ENCODE results near the gene EFHC1. TPM values are rescaled to one million over a fixed set of nuclear protein-coding genes. Genes with fewer than 3 reads are reported as not detected.

EFHC1 gene
- total and polyA plus RNA-seq, 2 of the 13 experiments (the other 11 are each of a cell fraction or from before 2014, with no cell fraction given), result 23.4 to 29.5 TPM

DNA sequence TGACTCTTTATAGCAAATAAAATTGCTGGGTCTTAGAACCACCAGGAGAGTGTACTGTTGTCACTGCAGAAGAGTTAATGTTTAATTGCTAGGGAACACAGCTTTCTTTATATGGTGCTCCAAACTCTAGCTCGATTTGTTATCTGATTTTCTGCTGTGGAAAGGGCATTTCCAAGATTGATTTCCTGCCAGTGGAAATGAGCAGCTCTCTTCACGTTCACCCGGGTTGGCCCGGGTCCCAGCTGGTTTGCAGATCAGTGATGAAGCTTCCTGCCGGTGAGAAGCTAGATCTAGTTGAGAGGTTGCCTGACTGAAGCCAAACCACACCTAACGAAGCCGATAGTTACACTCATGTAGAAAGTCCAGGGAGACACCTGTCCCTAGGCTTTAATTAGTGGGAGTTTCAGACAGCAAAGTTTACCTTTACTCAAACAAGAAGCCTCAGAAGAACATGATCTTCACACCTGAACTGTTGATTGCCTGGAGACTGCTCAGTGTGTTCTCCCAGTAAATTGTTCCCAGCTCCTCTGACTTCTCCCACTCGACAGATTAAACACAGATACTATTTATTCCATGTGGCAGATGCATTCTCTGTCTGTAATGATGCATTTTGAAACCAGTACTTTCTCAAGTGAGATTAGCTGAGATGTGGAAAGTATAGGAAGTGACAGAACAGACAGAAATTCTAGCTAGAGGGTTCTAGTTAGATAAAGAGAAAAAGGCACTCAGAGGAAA, 30.3 kb upstream of the EFHC1 start (continued):
- TF ChIP-seq BORCS8-MEF2B (CRISPR knock-in tag; IDR thresholded peaks at IDR 0.05) (0 out of 2 replicates have a peak, but pooled peaks have one; percentile 54), ONECUT2 (CRISPR knock-in tag; IDR thresholded peaks at IDR 0.05) (peak; percentile 91), ZIK1 (CRISPR knock-in tag; IDR thresholded peaks at IDR 0.05; ENCODE audit: borderline replicate concordance, low read depth) (0 out of 2 replicates have a peak, but pooled peaks have one; percentile 77), SOX13 (IDR thresholded peaks at IDR 0.05) (no peak), SOX13 (CRISPR knock-in tag; conservative IDR thresholded peaks at IDR 0.05 in 1 of 2, IDR thresholded peaks at IDR 0.05 in 1 of 2) (peak in 1 of 2 experiments; percentile 56; a peak in 1 of 4 replicates), ZNF816 (CRISPR knock-in tag; IDR thresholded peaks at IDR 0.05; ENCODE audit: borderline replicate concordance) (no peak), ZNF264 (CRISPR knock-in tag; IDR thresholded peaks at IDR 0.05) (no peak; the same call in 1 of the 2 replicates), MEIS1 (CRISPR knock-in tag; IDR thresholded peaks at IDR 0.05; ENCODE audit: borderline replicate concordance) (peak; percentile 66; the same call in 1 of the 2 replicates), ZNF597 (CRISPR knock-in tag; IDR thresholded peaks at IDR 0.05) (no peak), ZBTB21 (CRISPR knock-in tag; IDR thresholded peaks at IDR 0.05) (no peak), NPAS2 (CRISPR knock-in tag; IDR thresholded peaks at IDR 0.05; ENCODE audit: borderline replicate concordance) (no peak), TBX3 (IDR thresholded peaks at IDR 0.05; ENCODE audit: borderline replicate concordance) (0 out of 2 replicates have a peak, but pooled peaks have one; percentile 19), SP2 (CRISPR knock-in tag; IDR thresholded peaks at IDR 0.05) (no peak), ZNF317 (CRISPR knock-in tag; IDR thresholded peaks at IDR 0.05) (peak; percentile 79)
